ENCODE results near the gene KIF1A.

The KIF1A gene

DNA sequence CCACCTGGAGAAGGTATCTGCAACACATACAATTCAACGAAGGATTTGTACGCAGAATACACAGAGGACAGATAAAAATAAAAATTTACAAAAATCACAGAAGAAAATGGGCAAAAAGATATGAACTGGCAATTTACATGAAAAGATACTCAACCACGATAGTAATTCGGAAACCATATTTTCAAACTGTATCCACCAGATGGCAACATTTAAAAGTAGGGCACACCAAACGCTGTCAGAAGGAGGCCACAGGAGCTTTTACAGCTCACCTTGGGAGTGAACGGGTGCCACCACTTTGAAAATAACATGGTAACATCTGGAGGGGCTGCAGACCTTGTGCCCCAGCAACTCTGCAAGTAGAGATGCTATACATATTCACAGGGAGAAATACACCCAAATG, 9.8 kb downstream of the KIF1A start:
- TF ChIP-seq, protein P1, sequence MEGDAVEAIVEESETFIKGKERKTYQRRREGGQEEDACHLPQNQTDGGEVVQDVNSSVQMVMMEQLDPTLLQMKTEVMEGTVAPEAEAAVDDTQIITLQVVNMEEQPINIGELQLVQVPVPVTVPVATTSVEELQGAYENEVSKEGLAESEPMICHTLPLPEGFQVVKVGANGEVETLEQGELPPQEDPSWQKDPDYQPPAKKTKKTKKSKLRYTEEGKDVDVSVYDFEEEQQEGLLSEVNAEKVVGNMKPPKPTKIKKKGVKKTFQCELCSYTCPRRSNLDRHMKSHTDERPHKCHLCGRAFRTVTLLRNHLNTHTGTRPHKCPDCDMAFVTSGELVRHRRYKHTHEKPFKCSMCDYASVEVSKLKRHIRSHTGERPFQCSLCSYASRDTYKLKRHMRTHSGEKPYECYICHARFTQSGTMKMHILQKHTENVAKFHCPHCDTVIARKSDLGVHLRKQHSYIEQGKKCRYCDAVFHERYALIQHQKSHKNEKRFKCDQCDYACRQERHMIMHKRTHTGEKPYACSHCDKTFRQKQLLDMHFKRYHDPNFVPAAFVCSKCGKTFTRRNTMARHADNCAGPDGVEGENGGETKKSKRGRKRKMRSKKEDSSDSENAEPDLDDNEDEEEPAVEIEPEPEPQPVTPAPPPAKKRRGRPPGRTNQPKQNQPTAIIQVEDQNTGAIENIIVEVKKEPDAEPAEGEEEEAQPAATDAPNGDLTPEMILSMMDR (conservative IDR thresholded peaks at IDR 0.05; ENCODE audit: control insufficient read depth, insufficient read depth, low read depth, low read length): peak; percentile 9

DNA sequence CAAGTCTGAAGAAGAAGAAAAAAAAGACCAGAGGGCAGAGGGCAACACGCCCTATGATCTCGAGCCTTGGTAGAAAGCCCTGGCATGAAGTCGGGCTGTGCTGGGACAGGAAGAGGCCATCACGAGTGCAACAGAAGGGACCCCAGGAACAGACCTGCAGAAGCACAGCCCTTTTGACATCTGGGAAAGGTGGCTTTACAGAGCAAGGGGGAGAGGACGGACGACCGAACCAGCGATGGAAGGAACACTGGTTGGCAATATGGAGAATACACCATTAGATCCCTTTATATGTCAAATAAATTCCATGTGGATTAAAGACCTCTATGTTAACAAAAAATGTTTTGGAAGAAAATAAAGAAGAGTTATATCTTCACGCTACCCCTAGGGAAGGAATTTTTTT, 10.7 kb downstream of the KIF1A start:
- no peak overlapping the region for H3K4me3 ChIP-seq (ENCODE audit: control insufficient read depth, low read depth, low read length)
- TF ChIP-seq, protein P1 (conservative IDR thresholded peaks at IDR 0.05; ENCODE audit: control insufficient read depth, insufficient read depth, low read depth, low read length): no peak
- no peak for DNase-seq (ENCODE audit: low read depth)

More for the DNA sequence above, 9.8 kb downstream of the KIF1A start:
- DNase-seq (ENCODE audit: low read depth): peak; percentile 2
- no peak overlapping the region for H3K4me3 ChIP-seq (ENCODE audit: control insufficient read depth, low read depth, low read length)

DNA sequence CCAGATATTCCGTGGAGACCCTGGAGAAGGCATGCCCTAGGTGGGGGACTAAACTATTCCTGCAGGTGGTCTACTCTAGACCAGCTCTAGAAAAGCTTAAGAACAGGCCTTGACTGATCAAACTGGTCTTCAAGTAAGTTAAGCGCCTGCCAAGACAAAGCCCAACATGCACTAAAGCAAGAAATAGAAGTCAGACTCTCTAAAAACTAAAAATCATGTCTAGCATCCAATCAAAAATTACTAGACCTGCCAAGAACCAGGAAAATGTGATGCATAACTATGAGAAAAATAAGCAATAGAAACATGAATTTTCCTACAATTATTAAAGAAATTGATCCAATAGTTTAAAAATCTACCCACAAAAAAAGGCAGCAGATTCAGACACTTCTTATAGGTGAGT, 13.6 kb downstream of the KIF1A start:
- H3K4me3 ChIP-seq (ENCODE audit: control insufficient read depth, low read depth, low read length): no peak overlapping the region
- DNase-seq (ENCODE audit: low read depth): no peak
- TF ChIP-seq, protein P1 (conservative IDR thresholded peaks at IDR 0.05; ENCODE audit: control insufficient read depth, insufficient read depth, low read depth, low read length): no peak

DNA sequence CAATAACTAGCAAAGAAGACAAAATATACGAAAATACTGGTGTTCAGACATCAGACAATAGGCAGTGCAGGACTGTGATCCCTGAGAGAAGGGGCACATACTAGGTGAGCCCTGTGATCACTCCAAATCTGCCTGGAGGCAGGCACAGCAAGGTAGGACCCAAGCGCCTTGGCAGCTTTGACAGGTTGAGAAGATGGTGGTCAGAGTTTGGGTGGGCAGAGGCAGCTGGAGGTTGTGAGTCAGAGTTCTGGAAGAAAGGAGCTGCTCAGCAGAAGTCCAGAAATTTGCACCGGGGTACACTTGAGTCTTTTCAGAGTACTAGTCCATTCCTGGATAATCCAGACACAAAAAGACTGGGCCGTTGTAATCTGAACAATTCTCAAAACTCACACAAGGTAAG, 14.0 kb downstream of the KIF1A start:
- no peak overlapping the region for H3K4me3 ChIP-seq (ENCODE audit: control insufficient read depth, low read depth, low read length)
- DNase-seq (ENCODE audit: low read depth): no peak
- TF ChIP-seq, protein P1 (conservative IDR thresholded peaks at IDR 0.05; ENCODE audit: control insufficient read depth, insufficient read depth, low read depth, low read length): no peak

DNA sequence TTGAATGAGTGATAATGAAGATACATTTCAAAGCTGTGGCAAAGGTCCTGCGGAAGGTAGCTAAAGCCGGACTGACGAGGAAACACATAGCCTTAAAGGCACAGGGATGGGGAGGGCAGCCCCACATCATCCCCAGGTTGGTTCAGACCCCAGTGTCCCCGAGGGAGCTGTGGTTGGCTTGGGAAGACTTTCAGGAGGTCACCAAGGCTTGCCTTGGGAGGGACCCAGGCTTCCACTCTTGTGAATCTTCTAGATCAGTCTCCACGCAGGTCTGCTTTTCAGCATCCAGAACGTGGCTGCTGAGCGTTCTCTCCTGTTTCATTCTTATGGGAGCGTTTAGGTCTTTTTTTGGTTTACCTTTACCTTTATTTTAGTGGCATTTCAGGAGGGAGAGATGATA, 16.8 kb downstream of the KIF1A start:
- H3K4me3 ChIP-seq (ENCODE audit: control insufficient read depth, low read depth, low read length): no peak overlapping the region
- TF ChIP-seq, protein P1 (conservative IDR thresholded peaks at IDR 0.05; ENCODE audit: control insufficient read depth, insufficient read depth, low read depth, low read length): no peak
- no peak for DNase-seq (ENCODE audit: low read depth)

DNA sequence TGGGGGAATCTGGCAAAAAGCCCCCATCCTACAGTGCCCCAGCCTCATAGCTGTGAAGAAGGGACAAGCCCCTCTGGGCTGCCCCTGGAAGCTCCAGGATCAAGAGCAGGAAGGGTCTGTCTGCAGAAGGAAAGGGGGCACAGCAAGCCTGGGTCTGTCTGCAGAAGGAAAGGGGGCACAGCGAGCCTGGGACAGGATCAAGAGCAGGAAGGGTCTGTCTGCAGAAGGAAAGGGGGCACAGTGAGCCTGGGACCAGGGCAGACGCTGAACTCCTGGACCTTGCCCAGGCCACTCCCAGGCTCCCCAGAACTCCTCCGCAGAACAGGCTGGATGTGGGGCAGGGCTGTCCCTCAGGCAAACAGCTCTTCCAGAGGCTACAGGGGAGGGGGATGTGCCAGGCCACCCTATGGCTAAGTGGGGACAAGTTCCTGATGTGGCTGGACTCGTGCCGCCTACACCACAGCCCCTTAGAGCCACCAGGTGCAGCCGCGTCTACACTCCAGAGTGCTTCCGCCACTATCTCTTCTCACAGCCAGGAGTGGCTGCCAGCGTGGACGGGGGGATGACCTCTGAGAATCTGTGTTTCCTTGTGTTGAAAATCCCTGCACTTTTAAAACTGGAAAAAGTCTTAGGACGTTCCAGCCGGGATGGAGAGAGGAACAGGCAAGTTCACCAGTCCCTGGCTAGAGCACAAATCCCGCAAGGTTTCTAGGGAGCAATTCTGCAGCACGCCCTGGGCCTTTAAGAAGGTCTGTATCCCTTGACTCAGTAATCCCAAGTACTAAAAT, 20.8 kb downstream of the KIF1A start:
- no peak for DNase-seq (ENCODE audit: low read depth)
- no peak overlapping the region for H3K4me3 ChIP-seq (ENCODE audit: control insufficient read depth, low read depth, low read length)
- TF ChIP-seq, protein P1 (conservative IDR thresholded peaks at IDR 0.05; ENCODE audit: control insufficient read depth, insufficient read depth, low read depth, low read length): no peak
